Amniotic stem cell (primary cell): ENCODE data around the gene CUTA.

Source experiments
- DNase-seq: peaks from one replicate; lab custom pipeline; 2025; lab: John Stamatoyannopoulos, UW

CUTA gene

DNA sequence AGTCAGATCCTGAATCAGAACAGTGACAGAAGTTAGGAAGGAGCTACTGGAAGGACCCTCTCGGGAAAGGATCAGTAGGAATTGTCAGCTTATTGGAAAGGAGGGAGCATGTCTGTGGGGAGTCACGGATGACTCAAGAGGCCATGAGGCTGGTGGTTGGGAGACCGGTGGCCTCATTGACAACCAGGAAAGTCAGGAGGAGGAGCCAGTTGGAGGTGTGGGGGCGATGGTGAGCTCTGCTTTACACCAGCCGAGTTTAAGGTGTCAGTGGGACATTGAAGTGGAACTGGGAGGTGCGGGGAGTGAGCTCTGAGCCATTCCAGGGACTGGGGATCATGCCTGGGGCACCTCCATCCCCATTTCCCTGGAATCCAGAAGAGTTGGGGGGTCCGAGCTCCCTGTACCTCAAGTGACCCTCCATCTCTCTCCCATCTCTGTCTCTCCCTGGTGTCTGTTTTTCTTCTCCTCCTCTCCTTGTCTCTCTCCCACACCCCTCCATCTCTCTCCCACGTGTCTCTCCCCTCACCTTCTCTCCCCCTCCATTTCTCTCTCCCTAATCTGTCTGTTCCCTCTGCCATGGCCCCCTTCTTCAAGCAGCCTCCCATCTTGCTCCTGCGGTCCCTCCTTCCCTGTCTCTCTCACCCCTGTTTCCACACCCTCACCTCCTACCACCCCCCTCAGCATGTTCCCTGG lies 22.2 kb upstream of the CUTA start:
- DNase-seq = no peak

DNA sequence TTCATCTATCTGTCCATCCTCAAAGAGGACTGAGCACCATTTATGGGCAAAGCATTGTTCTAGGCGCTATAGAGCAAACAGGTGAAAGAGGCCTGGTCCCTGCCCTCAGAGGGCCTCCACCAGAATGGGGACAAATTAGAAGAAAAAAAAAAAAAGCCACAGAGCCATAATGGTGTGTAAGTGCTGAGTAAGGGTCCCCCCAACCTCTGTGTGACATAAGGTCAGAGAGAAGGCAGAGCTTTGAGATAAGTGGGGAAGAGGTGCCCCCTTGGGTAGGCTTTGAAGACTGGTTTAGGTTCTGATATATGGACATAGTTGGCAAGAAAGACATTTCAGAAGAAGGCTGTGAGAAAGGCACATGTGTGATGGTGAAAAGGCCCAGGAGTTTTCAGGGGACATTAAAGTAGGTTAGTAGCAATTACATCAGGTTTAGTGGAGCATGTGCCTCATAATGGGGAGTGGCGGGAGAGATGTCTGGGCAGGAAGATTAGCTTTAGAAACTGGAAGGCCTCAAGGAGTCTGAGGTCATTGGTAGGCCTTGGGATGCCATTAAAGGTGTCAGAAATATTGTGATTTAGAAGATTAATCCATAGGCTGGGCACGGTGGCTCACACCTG lies 21.2 kb upstream of the CUTA start:
- DNase-seq = no peak

DNA sequence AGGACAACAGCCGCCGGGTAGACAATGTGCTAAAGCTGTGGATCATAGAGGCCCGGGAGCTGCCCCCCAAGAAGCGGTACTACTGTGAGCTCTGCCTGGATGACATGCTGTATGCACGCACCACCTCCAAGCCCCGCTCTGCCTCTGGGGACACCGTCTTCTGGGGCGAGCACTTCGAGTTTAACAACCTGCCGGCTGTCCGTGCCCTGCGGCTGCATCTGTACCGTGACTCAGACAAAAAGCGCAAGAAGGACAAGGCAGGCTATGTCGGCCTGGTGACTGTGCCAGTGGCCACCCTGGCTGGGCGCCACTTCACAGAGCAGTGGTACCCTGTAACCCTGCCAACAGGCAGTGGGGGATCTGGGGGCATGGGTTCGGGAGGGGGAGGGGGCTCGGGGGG lies 19.8 kb upstream of the CUTA start:
- no peak for DNase-seq

DNA sequence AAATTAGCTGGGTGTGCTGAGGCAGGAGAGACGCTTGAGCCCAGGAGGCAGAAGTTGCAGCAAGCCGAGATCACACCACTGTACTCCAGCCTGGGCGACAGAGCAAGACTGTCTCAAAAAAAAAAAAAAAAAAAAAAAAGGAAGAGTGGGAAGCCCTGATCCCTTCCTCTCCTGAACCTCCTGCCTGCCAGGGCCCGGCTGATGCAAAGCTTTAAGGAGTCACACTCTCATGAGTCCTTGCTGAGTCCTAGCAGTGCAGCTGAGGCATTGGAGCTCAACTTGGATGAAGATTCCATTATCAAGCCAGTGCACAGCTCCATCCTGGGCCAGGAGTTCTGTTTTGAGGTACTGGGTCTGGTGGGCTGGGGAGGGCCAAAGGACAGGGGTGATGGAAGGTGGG lies 17.1 kb upstream of the CUTA start:
- DNase-seq = no peak

DNA sequence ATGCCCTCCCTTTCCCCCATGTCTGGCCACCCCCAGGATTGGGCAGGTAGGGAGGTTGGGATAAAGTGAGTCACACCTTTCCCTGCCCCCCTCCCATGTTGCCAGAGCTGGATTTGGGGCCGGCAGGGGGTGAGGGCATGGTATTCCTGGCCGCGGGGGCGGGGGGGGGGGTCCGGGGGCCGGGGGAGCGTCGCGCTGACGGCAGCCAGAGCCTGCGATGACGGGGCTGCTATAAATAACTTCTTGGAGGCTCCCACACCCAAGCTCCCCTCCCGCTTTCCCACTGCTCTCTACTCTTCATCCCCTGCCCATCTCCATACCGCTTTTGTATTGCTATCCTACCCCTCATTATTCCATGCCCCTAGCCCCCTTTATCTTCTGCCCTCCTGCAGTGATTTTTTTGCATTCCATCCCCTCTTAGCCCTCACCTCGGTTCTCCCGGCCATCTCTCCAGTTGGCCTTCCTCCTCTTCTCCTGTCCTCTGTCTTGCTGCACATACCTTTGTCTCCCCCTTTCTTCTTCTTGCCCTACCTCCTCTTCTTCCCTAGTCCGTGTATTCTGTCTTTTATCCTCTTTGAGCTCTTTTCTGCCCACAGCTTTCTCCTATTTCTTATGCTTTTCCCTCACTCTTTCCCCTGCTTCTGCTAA lies 15.8 kb upstream of the CUTA start:
- no peak for DNase-seq

DNA sequence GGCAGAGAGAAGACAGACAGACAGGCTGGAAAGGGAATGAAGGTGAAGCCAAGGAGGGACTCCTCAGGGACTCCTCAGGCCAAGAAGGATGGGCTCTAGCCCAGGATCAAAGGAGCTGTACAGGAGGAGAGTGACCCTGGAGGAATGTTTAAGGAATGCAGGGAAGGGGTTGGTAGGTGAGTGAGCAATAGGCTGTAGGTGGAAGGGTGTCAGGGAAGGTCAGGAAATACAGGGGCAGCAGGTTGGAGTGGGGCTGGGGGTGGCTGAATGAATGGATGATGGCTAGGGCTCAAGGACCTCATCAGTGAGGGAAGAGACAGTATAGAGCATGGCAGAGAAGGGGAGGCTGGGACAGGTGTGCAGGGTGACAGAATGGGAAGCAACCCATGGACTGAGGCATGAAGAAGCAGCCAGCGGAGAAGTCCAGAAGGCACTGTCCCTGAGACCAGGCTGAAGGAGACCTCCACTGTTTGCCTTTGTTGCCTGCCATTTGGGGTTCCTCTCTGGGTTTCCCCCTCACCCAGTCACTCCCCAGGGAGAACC lies 15.2 kb upstream of the CUTA start:
- DNase-seq = no peak

DNA sequence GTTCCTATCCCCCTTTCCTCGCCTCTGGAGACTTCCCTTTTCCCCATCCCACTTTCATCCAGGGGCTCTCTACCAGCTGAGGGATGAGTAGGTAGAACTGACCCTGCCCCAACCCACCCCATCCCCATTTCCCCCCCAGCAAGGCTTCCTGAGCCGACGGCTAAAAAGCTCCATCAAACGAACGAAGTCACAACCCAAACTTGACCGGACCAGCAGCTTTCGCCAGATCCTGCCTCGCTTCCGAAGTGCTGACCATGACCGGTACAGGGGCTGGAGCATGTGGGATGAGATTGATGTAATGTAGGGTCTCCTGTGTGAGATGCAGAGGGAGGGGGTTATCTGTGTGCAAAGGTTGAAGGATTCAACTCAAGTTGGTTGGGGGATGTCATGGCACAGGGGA lies 14.6 kb upstream of the CUTA start:
- DNase-seq = no peak

DNA sequence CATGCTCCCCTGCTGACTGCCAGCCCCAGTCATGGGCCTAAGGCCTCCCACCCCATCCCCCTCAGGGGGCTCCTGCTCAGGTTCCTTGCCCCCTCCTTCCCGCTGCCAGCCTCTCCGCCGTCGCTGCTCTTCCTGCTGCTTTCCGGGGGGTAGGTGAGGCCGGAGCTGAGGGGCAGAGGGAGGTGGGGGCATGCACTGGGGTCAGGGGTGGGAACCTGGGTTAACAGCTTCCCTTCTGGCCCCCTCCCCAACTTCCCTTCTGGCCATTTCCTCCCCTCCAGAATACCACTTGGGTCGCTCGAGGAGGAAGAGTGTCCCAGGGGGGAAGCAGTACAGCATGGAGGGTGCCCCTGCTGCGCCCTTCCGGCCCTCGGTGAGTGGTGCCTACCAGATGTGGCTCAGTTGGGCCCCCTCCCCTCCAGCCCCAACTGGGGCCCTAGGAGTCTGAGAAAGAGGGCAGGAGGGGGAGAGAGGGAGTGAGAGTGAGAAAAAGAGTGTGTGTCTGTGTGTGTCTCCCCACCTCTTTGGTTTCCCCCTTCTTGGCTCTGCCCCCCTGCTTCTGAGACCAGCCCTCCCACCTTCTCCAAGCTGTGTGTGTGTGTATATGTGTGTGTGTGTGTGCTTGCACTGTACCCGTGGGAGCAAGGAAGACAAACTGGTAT lies 14.1 kb upstream of the CUTA start:
- no peak for DNase-seq

DNA sequence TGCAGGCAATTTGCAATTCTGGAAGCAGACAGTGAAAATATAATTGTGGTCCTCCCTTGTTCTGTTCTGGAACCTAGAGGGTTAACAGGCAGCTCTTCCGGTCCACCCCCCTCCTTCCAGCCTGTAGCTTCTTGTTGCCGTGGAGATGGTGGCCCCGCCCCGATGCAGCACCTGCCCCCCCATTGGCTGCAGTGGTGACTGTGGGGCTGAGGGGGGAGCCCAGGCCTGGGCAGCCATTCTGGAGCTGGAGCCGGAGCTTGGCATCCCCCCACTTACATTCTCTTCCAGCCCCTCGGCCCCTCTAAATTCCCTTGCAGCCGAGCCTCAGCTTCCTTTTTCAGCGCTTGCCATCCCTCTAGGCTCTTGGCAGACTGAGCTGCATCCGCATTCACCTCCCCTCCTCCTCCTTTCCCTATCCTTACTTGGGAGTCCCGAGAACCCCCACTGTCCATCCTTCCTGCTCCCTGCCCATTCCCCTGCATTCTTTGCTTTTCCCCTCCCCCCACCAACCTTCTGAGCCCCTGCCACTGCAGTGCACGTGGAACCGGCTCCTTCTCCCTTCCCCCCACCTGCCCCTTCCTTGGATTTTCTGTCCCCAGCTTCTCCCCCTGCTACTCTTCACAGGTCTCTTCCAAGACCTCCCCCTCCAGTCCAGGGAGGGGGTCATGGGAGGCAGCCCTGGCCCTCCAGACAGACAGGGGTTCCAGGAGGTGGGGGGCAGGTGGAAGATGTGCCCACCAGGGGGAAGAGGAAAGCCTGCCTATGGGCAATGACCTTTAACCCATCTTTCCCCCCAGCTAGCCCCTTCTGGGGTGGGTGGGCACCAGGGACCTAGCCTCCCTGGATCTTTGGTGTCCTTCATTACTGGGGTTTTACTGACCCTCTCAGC lies 13.3 kb upstream of the CUTA start:
- no peak for DNase-seq

DNA sequence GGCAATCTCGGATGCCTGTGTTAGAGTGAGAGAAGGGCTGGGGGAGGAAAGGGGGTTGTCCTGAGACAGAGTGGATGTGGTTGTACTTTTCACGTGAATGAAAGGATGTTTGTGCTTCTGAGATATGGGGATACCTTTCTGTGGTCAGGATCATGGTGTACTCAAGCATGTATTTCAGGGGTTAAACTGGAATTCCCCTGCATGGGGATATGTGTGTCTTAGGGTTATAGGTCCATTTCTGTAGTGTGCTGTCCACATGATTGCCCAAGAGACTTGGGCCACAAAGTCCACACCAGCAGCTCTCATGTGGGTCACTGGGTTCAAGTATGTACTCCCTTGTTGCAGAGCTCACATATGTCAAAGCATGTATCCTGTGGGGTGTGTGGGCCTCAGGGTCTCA lies 12.4 kb upstream of the CUTA start:
- DNase-seq = no peak

DNA sequence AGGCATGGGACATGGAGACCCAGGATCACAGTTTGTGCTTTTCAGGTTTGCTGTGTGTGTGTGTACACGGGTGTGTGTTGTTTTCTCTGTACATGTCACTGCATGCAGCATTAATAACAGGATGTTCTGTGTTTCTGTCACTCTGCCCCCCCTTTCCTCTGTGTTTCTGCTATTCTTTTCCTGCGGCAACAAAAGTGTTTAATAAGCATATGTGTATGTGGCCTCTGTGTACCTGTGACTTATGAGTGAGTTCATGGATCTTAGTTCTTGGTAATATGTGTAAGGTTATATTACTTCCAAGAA lies 11.8 kb upstream of the CUTA start:
- no peak for DNase-seq

DNA sequence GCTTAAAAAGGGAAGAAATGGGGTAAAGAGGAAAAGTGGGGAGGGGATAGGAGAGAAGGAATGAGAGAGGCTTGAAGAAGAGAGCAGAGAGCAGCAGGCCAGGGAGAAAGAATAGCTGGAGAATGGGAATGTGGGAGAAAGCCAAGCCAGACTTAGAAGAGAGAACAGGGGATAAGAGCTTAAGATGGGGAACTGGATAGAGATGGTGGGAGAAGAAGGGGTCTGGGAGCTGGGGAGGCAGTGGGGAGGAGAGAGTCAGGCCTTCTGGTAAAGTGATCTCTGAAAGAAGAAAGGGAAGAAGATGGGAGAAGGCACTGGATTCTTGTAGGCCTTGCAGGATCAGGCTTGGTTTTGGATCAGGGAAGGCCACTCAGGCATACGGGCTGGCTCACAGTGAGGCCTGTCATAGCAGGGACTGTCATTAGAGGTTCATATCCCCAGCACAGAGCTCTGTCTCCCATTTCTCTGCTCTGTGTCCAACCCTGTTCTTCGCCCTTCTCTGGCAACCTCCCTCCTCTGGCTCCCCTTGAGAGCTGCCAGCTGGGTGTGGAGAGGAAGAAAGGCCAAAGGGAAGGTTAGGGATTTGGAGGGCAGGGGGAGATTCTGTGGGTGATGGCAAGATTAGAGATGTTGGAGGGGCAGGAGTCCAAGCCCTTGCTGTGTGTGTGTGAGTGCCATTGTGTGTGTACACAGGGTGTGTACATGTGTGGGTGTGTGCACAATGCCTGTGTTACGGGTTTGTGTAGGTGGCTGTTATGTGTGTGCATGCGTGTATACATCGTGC lies 11.3 kb upstream of the CUTA start:
- no peak for DNase-seq

DNA sequence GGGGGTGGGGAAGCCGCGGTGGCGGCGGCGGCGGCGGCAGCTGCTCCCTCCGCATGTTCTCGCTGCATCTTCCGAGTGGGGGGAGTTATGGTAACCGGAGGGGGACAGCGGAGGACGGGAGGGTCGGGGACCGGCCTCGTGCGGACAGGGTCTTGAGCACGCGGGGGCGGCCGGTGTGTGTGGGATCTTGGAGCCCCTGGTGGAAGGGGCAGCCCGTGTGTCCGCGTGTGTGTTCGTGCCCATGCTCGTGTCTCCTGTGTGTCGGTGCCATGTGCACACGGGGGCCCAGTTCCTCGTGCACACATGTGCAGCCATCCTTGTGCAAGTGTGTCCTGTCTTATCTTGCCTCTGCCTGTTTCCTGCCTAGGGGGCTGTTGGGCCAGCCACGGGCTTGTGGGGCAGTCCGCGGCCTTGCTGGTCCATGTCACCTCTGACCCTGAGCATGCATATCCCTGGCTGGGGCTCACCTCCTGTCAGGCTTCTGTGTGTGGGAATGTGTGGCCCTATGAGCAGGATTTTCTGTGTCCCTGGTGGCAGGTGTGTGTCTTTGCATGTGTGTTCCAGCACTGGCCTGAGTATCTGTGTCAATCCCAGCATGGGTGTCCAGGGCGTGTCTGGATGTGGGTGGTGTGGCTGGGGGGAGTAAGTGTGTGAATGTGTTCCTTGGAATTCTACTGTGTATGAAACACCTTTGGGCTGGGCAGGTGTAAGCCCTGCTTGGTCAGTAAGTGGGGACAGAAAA lies 10.5 kb upstream of the CUTA start:
- no peak for DNase-seq

DNA sequence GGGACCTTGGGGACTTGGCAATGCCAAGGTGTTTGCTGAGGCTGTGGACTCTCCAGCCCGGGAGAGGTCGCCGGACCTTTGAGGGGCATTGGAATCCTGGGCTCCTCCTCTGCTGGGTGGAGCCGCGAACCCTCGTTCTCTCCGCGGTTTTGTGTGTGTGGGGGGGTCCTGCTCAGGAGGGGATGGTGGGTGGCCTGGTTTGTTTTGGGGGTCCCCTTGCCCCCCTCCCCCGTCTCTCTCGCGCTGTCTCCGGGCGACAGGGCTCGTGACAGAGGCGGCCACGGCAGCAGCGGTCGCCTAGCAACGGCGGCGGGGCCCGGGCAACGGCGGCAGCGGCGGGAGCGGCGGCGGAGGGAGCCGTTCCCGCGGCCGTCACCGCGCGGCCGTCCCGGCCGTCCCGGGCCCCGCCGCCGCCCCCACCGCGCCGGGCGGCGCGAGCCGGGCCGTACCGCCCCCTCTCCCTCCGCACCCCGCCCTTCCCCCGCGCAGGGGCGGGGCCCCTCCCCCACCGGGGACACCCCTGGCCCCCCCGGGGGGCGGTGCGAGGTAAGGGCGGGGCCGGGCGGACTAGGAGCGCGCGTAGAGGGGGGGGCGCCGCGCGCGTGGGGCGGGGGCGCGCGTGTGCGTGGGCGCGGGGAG lies 9.8 kb upstream of the CUTA start:
- no peak for DNase-seq

DNA sequence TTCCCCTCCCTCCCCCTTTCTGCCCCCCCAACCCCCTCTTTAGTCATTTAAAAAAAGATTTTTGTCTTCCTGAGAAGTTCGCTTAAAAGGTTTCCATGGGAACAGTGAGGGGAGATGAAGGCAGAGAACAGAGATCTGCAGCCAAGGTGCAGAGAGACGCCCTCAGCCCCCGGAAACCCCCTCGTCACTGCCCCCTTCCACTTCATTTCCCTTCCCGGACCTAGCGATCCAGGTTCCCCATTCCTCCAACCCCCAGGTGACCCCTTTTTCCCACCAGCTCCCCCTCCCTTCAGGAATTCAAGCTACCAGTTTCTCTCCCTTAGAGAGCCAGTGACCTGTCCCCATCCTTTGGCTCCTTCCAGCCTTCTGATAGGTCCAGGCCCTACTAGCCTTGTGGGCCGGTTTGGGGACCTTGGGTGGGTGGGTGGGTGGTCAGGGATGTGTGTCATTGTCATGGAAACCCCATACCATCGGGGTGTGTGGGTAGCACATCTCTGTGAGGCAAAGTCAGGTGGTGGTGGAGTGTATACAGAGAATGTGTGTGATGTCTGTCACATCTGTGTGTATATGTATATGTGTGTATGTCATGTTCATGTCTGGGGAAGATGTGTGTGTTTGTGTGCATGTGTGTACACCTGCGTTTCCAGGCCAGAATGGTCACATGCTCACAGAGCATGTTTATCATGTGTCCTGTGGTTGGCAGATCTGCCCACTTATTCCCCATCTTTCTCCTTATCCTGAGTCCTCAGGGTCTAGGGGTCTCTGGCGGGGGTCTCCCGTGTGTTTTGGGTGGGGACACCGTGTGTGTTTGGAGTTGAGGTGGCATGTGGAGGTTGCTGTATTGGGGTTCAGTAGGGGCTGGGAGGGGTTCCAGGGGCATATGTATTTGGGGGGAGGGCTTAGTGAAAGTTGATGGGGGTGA lies 8.9 kb upstream of the CUTA start:
- DNase-seq = no peak

DNA sequence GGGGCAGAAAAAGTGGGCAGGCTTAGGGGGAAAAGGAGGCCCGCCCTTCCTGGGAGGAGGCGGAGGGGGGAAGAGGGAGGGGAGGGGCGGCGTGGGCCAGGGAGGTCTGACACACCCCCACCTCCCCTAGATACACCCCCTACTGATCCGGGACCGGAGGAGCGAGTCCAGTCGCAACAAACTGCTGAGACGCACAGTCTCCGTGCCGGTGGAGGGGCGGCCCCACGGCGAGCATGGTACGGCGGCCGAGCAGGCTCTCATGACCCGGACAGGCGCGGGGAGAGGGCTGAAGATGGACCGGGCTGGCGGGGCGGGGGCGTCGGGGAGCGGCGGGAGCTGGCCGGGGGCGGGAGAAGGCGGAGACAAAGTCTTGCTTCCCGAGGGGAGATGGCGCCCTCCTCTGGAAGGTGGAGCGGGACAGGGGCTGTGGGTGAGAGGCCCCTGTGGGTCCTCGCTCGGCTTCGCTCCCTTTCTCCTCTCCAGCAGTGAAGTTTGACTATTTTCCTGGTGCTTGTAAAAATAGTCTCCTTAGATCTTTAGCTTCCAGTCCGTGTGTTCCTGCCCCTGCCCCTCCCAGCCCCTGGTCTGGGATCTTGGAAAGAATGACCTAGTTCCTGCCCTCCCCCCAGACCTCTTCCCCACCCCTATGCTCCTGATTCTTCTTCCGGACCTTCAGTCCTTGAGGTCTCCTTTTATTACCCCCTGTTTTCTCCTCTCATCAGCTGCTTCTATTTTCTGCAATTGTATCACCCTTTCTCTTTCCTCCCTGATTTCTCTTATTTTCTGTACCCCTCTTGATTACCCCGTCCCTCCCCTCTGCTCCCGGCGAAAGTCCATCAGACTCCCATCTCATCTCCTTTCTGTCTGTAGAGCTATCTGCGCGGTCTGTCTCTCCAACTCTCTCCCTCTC lies 8.0 kb upstream of the CUTA start:
- peak; percentile 69 for DNase-seq

DNA sequence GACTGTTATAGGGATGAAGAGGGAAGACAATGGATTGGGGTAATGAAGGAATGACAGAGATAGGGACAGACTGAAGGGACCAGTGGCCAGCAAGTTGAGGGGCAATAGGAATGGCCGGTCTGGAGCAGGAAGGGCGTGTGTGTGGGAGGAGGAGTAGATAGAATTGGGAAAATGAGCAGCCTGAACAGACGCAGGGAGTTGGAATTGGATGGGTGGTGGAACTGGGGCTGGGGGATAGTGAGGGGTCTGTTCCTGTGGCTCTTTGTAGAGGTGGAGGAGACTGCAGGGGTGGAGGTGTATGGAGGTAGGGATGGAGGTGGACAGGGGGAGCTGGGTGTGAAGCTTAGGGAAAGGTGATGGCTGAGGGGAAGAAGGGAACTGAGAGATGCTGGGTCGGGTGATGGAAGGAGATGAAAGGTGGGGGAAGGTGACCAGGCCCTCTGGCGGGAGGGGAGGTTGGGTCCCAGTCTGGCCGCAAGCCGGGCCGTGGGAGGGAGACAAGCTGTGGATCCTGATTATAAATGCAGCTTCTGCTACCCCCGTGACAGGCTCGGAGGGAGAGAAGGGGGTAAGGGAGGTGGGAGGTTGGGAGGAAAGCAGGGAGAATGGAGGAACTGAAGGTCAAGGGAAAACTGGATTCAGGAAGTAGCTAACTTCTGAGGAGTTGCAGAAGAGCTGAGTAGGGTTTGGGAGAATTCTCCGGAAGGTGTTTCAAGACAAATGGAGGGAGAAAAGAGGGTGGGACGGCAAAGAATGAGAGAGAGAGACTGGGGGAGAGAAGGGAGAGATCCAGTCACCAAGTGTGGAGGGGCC lies 7.2 kb upstream of the CUTA start:
- no peak for DNase-seq
